Measurements from ENCODE around the gene GRIN2A. TPM values are rescaled to one million over a fixed set of nuclear protein-coding genes. Genes with fewer than 3 reads are reported as not detected.

GRIN2A gene
- under 1 TPM; 0.19 to 0.56 (median 0.35) TPM for total RNA-seq

DNA sequence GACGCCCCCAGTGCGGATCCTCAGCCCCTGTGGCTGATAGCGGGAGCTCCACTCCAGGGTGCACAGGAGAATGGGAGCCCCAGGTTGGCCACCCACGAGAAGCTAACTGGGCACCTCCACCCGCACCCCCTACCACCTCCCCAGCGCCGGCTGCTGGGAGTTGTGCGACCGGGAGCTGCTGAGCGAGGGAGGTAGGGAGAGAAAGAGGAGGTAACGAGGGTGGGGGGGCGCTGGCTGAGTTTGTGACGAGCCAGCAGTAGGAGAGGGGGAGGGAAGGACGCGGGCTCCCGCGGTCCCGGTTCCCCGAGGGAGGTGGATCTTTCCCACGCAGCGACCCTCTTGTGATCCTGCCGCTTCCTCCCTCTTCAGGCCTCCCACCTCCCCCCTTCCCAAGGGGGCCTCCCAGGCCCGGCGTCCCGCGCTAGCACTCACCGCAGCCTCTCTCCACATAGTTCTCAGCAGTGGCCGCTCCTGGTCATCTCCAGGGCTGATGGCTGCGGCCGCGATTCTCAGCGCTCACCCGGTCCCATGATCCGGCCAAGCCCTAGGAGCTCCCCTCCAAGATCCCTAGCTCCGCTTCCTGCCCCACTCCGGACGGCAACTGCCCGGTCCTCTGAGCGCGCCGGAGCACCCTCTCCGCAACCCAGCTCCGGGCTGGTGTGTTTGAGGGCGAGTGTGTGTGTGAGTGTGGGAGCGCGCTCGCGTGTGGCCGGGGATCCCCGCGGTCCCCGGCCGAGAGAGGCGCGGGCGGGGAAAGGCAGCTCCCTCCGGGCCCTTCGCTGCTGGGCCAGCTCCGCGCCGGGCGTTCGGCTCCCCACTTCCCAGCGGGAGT is at the start of gene GRIN2A:
GRIN2A (minus strand) TSS at position 207 of the 832 bp plus-strand sequence. CDS start 2,017 bp downstream, outside the sequence.
- Histone ChIP-seq H3K9me3 (no peaks in the 10 kb centered on the region), H3K27ac (peak within 1 kb of the TSS in 2 of 4 donors; percentile 9), H3K4me1 (peaks cover 26 to 37% (median 28%) of the 10 kb centered on the region in 3 donors), H3K27me3 (peaks cover 7 to 71% (median 13%) of the 10 kb centered on the region in 4 donors), H3K36me3 (no peaks in the 10 kb centered on the region), H3K4me3 (peak within 1 kb of the TSS; percentile 15 to 62 (median 40))
- TF ChIP-seq, protein P1, sequence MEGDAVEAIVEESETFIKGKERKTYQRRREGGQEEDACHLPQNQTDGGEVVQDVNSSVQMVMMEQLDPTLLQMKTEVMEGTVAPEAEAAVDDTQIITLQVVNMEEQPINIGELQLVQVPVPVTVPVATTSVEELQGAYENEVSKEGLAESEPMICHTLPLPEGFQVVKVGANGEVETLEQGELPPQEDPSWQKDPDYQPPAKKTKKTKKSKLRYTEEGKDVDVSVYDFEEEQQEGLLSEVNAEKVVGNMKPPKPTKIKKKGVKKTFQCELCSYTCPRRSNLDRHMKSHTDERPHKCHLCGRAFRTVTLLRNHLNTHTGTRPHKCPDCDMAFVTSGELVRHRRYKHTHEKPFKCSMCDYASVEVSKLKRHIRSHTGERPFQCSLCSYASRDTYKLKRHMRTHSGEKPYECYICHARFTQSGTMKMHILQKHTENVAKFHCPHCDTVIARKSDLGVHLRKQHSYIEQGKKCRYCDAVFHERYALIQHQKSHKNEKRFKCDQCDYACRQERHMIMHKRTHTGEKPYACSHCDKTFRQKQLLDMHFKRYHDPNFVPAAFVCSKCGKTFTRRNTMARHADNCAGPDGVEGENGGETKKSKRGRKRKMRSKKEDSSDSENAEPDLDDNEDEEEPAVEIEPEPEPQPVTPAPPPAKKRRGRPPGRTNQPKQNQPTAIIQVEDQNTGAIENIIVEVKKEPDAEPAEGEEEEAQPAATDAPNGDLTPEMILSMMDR (IDR thresholded peaks at IDR 0.05), result no peak
- TF ChIP-seq POLR2A (IDR thresholded peaks at IDR 0.05), result no peak
- DNase-seq, result no peak
- 0 to 4% methylated on average over 14 of the region's 64 CpGs for WGBS, 2 donors
- intact Hi-C loops (cut with DNase I), result loop anchor here (10.0 kb wide), 1 partner anchor 528 kb away; no protein-coding TSS in a partner anchor

DNA sequence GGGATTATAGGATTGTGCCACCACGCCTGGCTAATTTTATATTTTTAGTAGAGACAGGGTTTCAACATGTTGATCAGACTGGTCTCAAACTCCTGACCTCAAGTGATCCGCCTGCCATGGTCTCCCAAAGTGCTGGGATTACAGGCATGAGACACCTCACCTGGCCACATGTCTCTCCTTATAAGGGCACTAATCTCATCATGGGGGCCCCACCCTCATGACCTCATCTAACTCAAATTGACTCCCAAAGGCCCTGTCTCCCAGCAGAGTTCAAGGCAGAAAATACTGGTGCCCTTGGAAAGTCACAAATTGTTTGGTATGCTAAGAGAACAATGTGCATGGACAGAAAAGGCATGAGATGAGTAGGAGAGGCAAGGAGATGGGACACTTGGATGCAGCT is 49.3 kb upstream of the GRIN2A start:
- peaks cover 0 to 18% (median 7%) of the 10 kb centered on the region in 3 donors for H3K9me3 ChIP-seq
- H3K4me3 ChIP-seq, result no peak overlapping the region
- H3K36me3 ChIP-seq, result no peaks in the 10 kb centered on the region
- WGBS, 2 donors, result 67 to 71% methylated on average over 1 of the region's 2 CpGs
- no peak for DNase-seq
- H3K4me1 ChIP-seq, result peaks cover 0 to 7% (median 0%) of the 10 kb centered on the region in 3 donors
- H3K27me3 ChIP-seq, result peaks cover 0 to 23% (median 0%) of the 10 kb centered on the region in 4 donors
- intact Hi-C loops (cut with DNase I), result no loop called here
- TF ChIP-seq POLR2A (IDR thresholded peaks at IDR 0.05), result no peak
- TF ChIP-seq, protein P1 (IDR thresholded peaks at IDR 0.05), result no peak
- H3K27ac ChIP-seq, result no peak overlapping the region

DNA sequence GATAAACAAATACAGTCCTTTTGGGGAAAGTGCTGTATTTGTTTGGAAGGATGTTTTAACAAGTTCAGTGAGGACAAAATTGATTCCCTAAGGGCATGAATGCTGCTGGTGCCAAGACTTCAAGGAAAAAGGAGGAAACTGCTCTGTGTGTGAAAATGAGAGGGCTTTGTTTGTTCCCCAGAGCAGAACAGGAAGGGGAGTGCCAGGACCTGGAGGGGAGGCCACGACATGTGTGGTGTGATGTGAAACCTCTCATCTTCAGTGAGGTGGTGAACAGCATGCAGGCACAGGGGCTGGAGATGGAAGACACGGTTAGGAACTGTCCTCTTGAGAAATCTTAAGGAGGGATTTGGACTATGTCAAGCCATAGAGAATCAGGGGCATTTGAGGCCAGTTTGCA is 46.6 kb upstream of the GRIN2A start:
- DNase-seq, result no peak
- no peak overlapping the region for H3K4me3 ChIP-seq
- H3K27me3 ChIP-seq, result peaks cover 0 to 28% (median 0%) of the 10 kb centered on the region in 4 donors
- 0% methylated on average over 2 of the region's 2 CpGs for WGBS, 2 donors
- H3K4me1 ChIP-seq, result peaks cover 0 to 7% (median 0%) of the 10 kb centered on the region in 3 donors
- H3K9me3 ChIP-seq, result peaks cover 0 to 18% (median 7%) of the 10 kb centered on the region in 3 donors
- no peak overlapping the region for H3K27ac ChIP-seq
- intact Hi-C loops (cut with DNase I), result no loop called here
- H3K36me3 ChIP-seq, result no peaks in the 10 kb centered on the region
- TF ChIP-seq, protein P1 (IDR thresholded peaks at IDR 0.05), result no peak
- TF ChIP-seq POLR2A (IDR thresholded peaks at IDR 0.05), result no peak

DNA sequence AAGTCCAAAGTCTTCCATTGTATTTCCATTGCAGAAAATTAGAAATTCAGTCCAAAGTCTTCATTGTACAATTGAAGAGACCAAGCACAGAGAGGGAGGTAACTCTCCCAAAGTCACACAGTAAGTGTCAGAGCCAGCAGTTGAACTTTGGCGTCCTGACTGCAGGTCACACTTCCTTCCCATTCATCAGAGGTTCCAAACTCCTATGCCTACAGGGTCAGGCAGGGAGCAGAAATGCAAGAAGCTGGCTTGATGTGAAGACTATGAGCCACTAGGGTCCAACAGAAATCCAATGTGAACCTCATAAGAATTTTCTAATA is 44.7 kb upstream of the GRIN2A start:
- Histone ChIP-seq H3K36me3 (no peaks in the 10 kb centered on the region), H3K4me1 (peaks cover 0 to 7% (median 0%) of the 10 kb centered on the region in 3 donors), H3K27me3 (peaks cover 0 to 39% (median 0%) of the 10 kb centered on the region in 4 donors), H3K27ac (no peak overlapping the region), H3K4me3 (no peak overlapping the region), H3K9me3 (peaks cover 0 to 7% (median 0%) of the 10 kb centered on the region in 3 donors)
- TF ChIP-seq POLR2A (IDR thresholded peaks at IDR 0.05), result no peak
- TF ChIP-seq, protein P1 (IDR thresholded peaks at IDR 0.05), result no peak
- intact Hi-C loops (cut with DNase I), result no loop called here
- WGBS, 2 donors, result 50 to 71% methylated on average over 1 of the region's 1 CpG
- DNase-seq, result no peak
